Measurements from ENCODE around the gene MAL.

DNA sequence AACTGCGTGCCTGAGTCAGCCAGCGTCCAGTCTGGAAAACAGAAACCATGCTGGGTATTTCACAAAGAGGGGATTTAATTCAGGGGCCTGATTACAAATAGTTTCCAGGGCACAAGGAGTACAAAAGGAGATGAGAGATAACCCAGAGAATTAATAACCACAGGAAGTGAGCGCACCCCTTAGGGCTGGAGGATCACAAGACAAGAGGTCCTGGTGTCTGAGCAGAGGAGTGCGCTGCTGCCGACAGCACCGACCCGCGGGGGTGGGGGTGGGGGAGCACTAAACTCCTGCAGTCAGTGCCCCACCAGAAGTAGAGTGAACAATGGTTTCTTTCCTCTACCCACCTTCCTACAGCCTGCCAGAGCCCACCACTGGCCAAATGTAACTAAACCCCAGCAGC lies 20.8 kb upstream of the MAL start:
- TF ChIP-seq, protein P1, sequence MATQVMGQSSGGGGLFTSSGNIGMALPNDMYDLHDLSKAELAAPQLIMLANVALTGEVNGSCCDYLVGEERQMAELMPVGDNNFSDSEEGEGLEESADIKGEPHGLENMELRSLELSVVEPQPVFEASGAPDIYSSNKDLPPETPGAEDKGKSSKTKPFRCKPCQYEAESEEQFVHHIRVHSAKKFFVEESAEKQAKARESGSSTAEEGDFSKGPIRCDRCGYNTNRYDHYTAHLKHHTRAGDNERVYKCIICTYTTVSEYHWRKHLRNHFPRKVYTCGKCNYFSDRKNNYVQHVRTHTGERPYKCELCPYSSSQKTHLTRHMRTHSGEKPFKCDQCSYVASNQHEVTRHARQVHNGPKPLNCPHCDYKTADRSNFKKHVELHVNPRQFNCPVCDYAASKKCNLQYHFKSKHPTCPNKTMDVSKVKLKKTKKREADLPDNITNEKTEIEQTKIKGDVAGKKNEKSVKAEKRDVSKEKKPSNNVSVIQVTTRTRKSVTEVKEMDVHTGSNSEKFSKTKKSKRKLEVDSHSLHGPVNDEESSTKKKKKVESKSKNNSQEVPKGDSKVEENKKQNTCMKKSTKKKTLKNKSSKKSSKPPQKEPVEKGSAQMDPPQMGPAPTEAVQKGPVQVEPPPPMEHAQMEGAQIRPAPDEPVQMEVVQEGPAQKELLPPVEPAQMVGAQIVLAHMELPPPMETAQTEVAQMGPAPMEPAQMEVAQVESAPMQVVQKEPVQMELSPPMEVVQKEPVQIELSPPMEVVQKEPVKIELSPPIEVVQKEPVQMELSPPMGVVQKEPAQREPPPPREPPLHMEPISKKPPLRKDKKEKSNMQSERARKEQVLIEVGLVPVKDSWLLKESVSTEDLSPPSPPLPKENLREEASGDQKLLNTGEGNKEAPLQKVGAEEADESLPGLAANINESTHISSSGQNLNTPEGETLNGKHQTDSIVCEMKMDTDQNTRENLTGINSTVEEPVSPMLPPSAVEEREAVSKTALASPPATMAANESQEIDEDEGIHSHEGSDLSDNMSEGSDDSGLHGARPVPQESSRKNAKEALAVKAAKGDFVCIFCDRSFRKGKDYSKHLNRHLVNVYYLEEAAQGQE (IDR thresholded peaks at IDR 0.05; ENCODE audit: insufficient read depth in 1 of 2, low read depth in 2 of 2, low read length in 2 of 2): no peak
- TF ChIP-seq TAF1 (IDR thresholded peaks at IDR 0.05; ENCODE audit: borderline replicate concordance, insufficient read depth, low read length): no peak
